ENCODE measurements around the gene ERCC6L.
"Not testable (repeated sequence)": the region's sequence is repeated elsewhere in the genome, so short reads cannot be mapped to it uniquely, and the experiment has no call there.

Gene ERCC6L

DNA sequence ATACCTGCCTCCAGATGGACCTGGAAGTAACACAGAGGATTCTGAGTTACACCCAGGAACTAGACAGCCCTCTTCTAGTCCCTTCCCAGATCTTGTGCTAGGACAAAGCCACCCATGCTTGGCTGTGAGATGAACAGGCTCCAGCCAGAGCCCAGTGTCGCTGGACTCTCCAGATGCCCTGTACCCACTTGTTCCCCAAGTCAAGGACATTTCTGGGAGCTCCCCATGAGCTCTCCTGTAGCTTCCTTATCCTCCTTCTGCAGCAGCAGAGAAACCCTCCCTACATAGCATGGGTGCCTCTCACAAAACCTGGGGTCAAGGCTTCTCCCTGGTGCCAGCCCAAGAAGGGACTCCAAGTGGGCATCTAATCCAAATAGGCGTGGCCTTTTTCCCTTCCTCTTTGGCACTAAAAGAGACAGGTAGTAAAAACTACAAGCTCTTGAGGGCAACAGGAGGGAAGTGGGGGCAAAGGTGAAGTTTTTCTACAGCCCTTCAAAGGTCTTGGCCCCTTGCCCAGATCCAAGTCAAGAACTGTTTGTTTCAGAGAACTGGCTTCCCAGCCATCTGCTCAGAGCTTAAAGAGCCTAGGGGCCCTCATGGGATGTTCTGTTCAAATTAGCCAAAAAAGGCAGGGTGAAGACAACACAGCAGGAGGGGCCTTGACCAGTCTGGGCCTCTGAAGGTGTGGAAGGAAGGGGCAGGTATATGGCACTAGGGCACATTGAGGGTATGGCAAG lies 8.5 kb upstream of the ERCC6L start:
- DNase-seq (ENCODE audit: low read depth in 2 of 3, low spot score in 1 of 3) = no peak

DNA sequence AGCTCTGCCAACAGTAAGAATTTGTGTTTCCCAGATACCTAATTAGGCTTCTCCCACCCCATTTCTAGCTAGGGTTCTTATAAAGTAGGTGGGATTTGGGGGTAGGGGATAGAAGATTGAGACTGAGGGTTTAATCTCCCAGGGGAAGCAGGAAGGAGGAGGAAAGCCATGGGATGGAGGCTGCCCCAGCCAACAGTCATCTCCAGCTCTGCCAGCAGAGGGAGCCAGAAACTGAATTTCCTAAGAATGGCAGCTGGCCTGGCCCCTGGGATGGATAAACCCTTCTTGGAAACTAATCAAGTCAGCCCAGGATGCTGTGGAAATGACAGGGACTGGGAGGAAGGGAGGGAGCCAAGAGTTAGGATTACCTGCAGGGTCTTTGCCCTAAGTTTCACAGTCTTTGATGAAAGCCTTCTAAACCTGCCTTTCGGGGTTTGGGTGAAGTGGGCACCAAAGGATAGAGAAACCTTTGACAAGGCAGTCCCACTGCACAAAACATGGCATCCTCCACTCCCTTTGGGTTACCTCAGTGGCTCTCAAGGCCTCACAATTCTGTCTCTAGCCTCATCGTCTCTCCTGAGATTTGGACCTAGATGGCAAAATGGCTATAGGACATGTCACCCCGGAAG lies 6.7 kb upstream of the ERCC6L start:
- DNase-seq (ENCODE audit: low read depth in 2 of 3, low spot score in 1 of 3) = peak in 2 of 3 donors; percentile 5 to 38

DNA sequence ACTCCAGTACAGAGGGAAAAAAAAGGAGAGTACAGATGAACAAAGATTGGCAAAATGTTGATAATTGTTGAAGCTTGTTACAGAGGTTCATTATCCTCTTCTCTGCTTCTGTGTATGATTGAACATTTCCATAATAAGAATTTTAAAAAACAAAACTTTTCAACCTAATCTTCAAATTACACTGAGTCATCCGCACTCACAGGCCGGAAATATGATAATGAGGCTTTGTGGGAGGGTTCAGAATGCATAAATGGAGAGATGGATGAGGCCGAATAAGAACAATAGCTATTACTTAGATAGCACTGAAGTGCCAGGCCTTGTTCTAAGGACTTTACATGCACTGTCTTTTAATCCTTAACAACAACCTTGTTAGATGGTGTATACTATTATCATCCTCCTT lies 4.6 kb upstream of the ERCC6L start:
- DNase-seq (ENCODE audit: low read depth in 2 of 3, low spot score in 1 of 3) = no peak

DNA sequence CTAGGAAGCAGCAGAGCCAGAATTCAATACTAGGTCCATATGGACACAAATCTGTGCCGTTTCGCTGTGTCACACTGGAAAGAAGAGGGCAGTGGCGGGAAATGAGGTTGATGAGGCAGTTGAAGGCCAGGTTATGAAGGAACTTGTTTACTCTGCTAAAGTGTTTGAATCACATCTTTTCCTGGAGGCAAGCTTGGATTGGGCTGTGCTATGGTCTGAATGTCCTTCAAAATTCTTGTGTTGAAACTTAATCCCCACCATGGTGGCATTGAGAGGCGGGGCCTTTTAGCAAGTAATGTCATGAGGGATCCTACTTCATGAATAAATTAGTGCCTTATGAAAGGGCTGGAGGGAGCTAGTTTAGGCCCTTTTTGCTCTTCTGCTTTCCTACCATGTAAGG lies 2.1 kb upstream of the ERCC6L start:
- no peak for DNase-seq (ENCODE audit: low read depth in 2 of 3, low spot score in 1 of 3)

DNA sequence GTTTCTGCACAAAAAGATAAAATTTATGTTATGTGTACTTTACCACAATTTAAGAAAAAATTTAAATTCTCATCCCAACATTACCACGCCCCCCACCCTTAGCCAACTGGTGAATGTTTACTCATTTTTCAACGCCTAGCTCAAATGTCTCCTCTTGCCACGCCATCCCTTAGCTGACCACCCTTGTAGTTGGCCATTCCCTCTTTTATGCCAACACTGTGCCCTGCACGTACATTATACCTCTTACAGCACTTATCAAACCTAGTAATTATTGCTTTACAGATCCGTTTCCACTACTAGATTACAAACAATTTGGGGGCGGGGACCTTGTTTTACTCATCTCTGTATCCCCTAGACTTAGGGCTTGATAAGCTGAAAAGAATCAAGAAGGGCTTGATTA lies 644 bp downstream of the ERCC6L start:
- no peak for DNase-seq (ENCODE audit: low read depth in 2 of 3, low spot score in 1 of 3)

DNA sequence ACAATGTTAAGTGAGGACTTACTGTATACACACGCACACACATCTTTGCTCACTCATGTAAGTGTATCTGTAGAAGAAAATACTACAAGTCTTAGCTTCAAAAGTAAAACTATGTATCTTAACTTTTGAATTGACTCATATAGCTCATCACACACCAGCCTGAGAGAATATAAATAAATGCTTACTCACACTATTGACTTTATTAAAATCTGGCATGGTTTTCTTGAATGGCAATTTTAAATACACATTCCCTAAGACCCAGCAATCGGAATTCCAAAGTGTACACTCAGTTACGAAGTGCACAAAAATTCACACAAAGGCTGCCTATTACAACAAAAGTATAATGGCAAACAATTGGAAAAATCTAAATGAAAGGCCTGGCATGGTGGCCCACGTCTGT lies 2.0 kb downstream of the ERCC6L start:
- no peak for DNase-seq (ENCODE audit: low read depth in 2 of 3, low spot score in 1 of 3)

DNA sequence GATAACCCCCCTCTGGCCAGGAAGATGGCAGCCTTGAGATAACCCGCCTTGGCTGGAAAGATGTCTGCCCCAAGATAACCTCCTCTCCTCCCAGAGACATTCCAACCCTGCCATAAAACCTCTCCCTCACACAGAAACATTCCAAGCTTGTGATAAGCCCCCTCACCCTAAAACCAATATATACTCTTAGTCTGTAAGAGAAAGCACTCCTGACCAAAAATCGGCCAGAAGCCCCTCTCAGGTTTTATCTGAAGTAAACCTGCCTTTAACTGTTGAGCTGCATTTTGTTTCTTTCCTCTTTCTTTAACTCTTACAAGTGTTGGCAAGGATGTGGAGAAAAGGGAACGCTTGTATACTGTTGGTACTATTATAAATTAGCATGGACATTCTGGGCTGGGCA lies 8.5 kb downstream of the ERCC6L start:
- no peak for DNase-seq (ENCODE audit: low read depth in 2 of 3, low spot score in 1 of 3)

DNA sequence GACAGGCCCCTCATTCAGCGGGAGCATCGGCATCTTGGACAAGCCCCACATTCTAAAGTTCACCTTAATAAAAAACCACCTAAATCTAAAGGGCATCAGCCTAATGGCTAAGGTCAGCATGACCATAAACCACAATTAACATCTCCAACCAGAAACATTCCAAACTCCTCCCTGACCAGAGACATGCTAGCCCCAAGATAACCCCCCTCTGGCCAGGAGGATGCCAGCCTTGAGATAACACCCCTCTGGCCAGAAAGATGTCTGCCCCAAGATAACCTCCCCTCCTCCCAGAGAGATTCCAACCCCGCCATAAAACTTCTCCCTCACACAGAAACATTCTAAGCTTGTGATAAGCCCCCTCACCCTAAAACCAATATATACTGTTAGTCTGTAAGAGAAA lies 18.5 kb downstream of the ERCC6L start:
- not testable (repeated sequence) for DNase-seq (ENCODE audit: low read depth in 2 of 3, low spot score in 1 of 3)

DNA sequence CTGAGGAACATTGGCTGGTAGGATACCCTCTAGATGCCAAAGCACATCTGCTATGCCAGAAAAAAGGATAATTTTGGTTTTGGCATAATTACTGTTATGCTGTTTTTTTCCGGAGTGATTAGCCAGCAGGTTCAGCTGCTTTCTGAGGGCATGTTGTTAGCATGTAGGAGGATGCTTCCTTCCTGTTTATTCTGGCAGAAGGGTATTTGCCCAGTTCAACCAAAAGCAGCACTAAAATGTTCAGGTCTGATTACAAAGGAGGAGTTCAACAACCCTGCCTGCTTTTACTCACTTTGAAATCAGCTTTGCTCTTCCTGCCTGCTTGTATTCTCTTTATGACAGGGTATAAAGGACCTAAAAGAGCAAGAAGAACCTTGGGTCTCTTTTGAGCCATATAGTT lies 21.9 kb downstream of the ERCC6L start:
- DNase-seq (ENCODE audit: low read depth in 2 of 3, low spot score in 1 of 3) = no peak

DNA sequence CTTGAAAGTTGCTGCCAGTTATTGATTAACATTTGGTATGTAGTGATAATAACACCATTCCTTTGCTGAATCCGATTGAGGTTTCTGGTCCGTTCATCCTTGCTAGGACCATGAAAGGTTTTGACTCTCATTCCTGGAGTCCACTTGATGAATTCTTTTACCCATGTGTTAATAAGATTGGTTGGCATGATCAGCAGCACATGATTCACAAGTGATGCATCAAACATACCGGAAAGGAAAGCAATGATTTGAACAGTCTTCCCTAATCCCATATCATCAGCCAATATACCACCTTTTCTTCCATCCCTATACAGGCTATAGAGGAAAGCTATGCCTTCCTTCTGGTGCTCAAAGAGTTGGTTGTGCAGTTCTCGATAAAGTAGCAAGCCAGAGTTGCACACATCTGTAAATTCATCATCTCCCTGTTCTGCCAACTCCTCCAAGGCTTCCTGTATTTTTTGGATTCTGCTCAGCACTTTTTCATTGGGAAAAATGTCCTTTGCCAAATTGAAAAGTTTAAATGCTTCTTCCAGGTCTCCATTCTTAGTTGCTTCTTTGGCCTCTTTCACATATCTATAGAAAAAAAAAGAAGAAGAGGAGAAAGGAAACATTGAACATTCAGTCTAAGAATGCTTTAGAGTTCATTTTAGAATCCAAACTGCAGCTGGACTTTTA lies 30.6 kb downstream of the ERCC6L start:
- no peak for DNase-seq (ENCODE audit: low read depth in 2 of 3, low spot score in 1 of 3)

DNA sequence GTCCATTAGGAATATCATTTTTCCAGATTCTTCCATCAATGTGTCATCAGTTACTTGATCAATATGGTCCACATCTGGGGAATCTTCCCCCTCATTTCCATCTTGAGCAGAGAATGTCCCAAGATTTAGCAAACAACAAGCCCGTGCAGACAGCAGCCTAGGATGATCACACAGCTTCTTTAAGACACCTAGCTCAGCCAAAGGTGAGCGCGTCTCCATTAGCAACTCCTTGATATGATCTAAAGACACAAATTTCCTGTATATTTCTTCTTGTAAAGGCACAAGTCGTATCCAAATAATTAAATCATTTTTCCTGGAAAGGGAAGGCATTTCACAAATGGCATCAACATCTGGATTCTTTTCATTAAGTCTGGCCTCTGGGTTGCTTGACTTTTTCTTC lies 31.5 kb downstream of the ERCC6L start:
- DNase-seq (ENCODE audit: low read depth in 2 of 3, low spot score in 1 of 3) = no peak

DNA sequence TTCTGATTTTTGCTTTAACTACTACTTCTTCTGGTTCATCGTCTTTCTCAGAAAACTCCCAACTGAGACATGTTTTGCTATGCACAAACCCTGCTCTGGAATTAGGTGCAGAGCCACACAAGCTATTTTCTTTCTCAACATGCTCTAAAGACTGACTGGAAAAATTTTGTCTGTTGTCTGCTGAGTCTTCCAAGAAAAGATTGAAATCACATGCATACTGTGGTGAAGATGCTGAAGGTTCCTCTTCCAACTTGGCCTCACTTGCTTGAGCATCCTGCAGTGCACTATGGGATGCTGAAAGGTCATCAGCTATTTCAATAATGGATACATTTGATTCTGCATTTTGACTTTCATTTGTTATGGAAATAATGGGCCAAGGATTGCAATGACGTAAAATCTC lies 33.1 kb downstream of the ERCC6L start:
- no peak for DNase-seq (ENCODE audit: low read depth in 2 of 3, low spot score in 1 of 3)

DNA sequence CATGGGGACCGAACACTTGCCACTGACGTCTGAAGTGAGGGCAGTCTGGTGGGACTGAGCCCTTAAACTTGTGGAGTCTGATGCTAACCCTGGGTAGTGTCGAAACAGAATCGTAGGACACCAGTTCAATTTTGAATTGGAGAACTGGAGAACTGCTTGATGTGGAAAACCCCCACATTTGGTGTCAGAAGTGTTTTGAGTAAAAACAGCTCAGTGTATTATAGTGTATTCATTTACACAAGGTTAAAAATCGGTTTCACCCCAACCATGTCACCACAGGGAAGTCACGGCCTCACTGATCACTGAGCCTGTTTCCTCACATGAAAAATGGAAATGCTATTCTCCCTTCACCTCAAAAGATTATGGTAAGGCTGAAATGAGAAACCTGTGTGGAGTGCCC lies 35.4 kb downstream of the ERCC6L start:
- peak in 1 of 3 donors; percentile 0 for DNase-seq (ENCODE audit: low read depth in 2 of 3, low spot score in 1 of 3)

DNA sequence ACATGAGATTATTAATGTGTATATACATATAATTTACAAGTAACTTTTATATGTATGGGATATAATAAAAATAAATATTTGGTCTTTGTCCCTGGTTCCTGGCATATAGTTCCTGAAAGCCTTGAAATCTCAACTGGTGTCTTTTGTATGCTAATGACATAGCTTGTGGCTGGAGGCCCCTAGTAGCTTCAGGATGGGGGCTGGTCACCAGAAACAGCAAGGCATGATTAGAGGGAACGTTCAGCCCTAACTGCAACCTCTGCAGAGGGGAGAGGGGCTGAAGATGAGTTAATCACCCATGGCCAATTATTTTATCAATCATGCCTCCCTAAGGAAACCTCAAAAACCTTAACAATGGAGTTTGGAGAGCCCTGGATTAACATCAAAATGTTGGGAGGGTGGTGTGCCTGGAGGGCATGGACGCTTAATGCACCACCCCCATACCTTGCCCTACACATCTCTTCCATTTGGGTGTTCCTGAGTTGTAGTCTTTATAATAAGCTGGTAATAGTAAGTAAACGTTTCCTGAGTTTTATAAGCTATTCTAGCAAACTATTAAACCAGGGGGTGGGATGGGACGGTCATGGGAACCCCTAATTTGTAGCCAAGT lies 35.9 kb downstream of the ERCC6L start:
- no peak for DNase-seq (ENCODE audit: low read depth in 2 of 3, low spot score in 1 of 3)

DNA sequence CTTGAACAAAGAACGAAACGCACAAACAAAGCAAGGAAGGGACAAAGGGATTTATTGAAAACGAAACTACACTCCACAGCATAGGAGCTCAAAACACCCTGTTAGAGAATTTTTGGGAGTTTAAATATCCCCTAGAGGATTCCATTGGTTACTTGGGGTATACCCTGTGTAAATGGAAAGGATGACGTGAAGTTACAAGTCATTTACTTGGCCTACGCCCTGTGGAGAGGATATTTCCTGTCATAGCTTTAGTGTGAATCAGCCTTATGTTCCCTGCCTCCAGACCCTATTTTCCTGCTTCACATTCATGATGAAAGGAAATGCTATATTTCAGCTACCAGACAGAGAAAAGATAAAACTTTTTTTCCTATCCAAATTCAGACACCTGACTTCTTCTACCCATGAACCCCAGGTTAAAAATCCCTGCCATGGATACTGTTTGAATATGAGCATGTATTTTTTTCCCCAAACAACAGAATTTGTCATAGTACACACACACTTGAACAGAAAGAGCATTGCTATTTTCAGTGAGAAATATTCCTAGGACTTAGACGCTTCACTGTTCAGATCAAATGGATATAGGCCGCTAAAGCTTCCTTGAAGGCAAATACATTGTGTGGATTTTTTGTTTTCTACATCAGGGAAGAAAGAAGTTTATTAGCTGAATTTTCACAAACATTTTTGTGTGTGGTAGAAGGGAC lies 36.8 kb downstream of the ERCC6L start:
- no peak for DNase-seq (ENCODE audit: low read depth in 2 of 3, low spot score in 1 of 3)

DNA sequence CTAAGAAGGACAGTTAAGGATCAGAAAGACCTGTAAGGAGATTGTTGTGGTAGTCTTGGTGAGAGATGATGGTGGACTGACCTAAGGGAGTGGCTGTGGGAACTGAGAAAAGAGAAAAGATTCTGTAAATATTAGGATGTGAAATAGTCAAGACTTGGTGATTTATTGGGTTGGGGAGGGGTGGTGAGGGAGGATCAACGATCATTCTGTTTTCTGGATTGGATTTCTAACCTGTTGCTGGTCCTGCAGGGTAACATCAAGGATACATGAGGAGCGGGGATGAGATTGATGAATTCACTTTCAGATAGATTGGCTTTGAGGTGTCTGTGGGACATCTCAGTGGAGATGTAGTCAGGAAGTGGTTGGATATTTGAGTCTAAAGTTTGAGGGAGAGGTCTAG lies 55.9 kb downstream of the ERCC6L start:
- no peak for DNase-seq (ENCODE audit: low read depth in 2 of 3, low spot score in 1 of 3)

DNA sequence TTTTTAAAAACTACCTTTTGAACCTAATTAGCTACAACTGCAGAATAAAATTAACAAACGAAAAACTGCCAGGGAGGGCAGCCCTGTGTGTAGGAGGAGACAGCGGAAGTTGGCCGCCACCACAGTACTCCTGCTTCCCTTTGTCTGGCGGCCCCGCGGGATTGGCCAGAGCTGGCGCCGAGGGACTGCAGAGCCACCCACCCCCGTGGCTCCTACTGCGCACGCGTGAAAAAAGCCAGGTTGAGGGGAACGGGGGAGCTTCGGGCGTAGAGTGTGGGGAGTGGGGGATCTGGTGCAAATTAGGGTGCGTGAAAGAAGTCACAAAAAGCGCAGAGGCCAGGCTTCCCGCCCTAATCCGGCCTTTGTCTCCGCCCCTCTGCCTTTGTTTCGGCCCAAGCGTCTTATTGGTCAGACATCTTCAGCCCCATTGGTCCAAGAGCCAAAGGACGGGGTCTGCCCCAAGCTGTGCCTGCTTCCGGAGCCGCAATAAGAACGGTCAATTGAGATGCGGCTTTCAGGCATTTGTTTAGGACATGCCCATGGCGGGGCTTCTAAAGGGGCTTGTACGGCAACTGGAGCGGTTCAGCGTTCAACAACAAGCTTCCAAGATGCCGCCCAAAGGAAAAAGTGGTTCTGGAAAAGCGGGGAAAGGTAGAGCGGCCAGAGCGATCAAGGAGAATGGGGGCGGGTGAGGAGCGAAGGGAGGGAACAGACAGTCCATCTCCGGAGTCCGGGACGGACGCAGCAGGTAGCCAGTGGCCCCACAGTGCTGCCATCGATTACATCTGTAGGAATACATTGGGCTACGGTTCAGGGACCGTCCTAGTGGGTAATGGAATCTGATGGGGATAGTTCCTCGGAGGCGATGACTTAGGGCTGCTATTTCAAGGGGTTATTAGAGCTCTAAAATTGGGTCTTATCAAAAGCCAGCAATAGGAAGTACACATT lies 57.4 kb downstream of the ERCC6L start, which contains the start of gene PIN4:
Gene PIN4 (plus strand): TSS at position 580 of the 948 bp plus-strand sequence. CDS start 29 bp downstream, at position 609.
- peak; percentile 72 to 79 (median 77) for DNase-seq (ENCODE audit: low read depth in 2 of 3, low spot score in 1 of 3)

DNA sequence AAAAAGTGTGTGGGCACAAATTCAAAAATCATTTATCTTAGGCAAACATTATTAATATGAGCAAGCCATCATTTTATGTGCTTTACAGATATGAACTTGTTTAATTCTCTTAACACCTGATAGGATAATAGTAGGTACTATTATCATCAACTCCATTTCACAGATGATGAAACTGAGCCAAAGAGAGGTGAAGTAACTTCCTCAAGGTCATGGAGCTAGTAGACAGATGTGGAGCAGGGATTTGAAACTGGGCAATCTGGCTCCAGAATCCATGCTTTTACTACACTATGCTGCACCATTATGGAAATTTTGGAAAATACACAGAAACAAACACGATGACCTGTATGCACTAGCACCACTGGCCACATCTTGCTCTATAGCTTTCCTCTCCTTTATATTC lies 58.3 kb downstream of the ERCC6L start:
- no peak for DNase-seq (ENCODE audit: low read depth in 2 of 3, low spot score in 1 of 3)

DNA sequence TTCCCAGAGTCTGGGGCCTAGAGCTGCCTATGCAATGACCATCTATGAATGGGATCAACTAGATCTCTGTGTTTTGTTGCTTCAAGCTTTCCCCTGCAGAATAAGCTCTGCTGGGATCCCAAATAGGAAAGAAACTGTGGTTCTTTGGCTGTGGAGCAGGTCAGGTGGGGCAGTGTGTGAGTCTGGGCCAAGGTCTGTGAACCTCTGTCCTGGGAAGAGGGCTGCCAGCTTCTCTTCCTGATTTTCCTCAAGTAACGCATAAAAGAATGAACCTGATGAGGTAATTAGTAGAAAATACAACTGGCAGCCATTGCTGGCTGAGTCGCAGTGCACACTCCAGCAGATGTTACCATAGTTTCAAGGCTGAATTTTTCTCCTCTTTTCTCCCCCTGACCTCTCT lies 61.8 kb downstream of the ERCC6L start:
- no peak for DNase-seq (ENCODE audit: low read depth in 2 of 3, low spot score in 1 of 3)

DNA sequence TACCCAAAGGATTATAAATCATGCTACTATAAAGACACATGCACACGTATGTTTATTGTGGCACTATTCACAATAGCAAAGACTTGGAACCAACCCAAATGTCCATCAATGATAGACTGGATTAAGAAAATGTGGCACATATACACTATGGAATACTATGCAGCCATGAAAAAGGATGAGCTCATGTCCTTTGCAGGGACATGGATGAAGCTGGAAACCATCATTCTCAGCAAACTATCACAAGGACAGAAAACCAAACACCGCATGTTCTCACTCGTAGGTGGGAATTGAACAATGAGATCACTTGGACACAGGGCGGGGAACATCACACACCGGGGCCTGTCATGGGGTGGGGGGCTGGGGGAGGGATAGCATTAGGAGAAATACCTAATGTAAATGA lies 62.5 kb downstream of the ERCC6L start:
- DNase-seq (ENCODE audit: low read depth in 2 of 3, low spot score in 1 of 3) = not testable (repeated sequence)

All from stimulated activated CD4-positive, alpha-beta T cell treated with anti-CD3 and anti-CD28 coated beads, Interleukin-12 subunit alpha, Interleukin-12 subunit beta, amount 100 ng/mL, for 48 hours (primary cell).